OCI-LY1 (cell line): ENCODE data around the gene HEXIM2.

Source experiments
- H2AFZ ChIP-seq: fragments of 200-600 bp; sonication (generic), shearing (Covaris generic); 2 replicates; pipeline ENCODE4 v1.6.0; 2014; ENCODE audit warnings: antibody characterized with exemption, mild to moderate bottlenecking, low read length
- H3F3A ChIP-seq: fragments of 200-600 bp; sonication (generic), shearing (Covaris generic); 2 replicates; pipeline ENCODE4 v1.6.0; 2014; ENCODE audit warnings: mild to moderate bottlenecking, antibody characterized with exemption, low read length, moderate library complexity; ENCODE audit not compliant: insufficient read depth
- H3K27ac ChIP-seq: fragments of 200-600 bp; sonication (generic); 2 replicates; pipeline ENCODE4 v1.5.1; 2014; ENCODE audit warnings: low read length, mixed run types, mild to moderate bottlenecking, low read depth; ENCODE audit not compliant: poor library complexity, severe bottlenecking
- H3K27me3 ChIP-seq: fragments of 200-600 bp; sonication (generic); 2 replicates; pipeline ENCODE4 v1.6.0; 2014; ENCODE audit warnings: antibody characterized with exemption, mild to moderate bottlenecking, low read length, moderate library complexity; ENCODE audit not compliant: insufficient read depth
- H3K36me3 ChIP-seq: fragments of 200-600 bp; sonication (generic); 2 replicates; pipeline ENCODE4 v1.6.1; 2014; ENCODE audit warnings: mild to moderate bottlenecking, antibody characterized with exemption, low read length, moderate library complexity, mixed read lengths; ENCODE audit not compliant: insufficient read depth
- H3K4me1 ChIP-seq: fragments of 200-600 bp; sonication (generic); 2 replicates; pipeline ENCODE4 v1.5.1; 2014; ENCODE audit warnings: mild to moderate bottlenecking, low read length, moderate library complexity; ENCODE audit not compliant: insufficient read depth, severe bottlenecking
- H3K4me2 ChIP-seq: fragments of 200-600 bp; sonication (generic), shearing (Covaris generic); 2 replicates; pipeline ENCODE4 v1.6.1; 2014; ENCODE audit warnings: low read length
- H3K4me3 ChIP-seq: fragments of 200-600 bp; sonication (generic); 2 replicates; pipeline ENCODE4 v1.5.1; 2014; ENCODE audit warnings: low read length, low read depth, mild to moderate bottlenecking, mixed read lengths; ENCODE audit not compliant: poor library complexity, severe bottlenecking
- H3K79me2 ChIP-seq: fragments of 200-600 bp; shearing (Covaris generic); 2 replicates; pipeline ENCODE4 v1.6.1; 2016; ENCODE audit warnings: mixed run types, low read length, mixed read lengths; ENCODE audit not compliant: insufficient read depth
- H3K9ac ChIP-seq: fragments of 200-600 bp; sonication (generic), shearing (Covaris generic); 2 replicates; pipeline ENCODE4 v1.6.1; 2014; ENCODE audit warnings: mild to moderate bottlenecking, low read length, mixed read lengths
- H3K9me2 ChIP-seq: fragments of 200-600 bp; sonication (generic), shearing (Covaris generic); 2 replicates; pipeline ENCODE4 v1.6.1; 2014; ENCODE audit warnings: low read depth, mild to moderate bottlenecking, low read length, mixed read lengths
- H3K9me3 ChIP-seq: fragments of 200-600 bp; shearing (Covaris generic); 2 replicates; pipeline ENCODE4 v1.6.1; 2014; ENCODE audit warnings: low read length, mixed read lengths
- H4K20me1 ChIP-seq: fragments of 200-600 bp; sonication (generic), shearing (Covaris generic); 2 replicates; pipeline ENCODE4 v1.6.0; 2016; ENCODE audit warnings: mild to moderate bottlenecking, low read length; ENCODE audit not compliant: insufficient read depth
- EZH2 ChIP-seq: fragments of 200-600 bp; sonication (generic), shearing (Covaris generic); IDR thresholded peaks from 2 replicates; pipeline ENCODE4 v1.8.0; 2017; ENCODE audit warnings: borderline replicate concordance, mixed run types, mild to moderate bottlenecking, antibody characterized with exemption, low read length, moderate library complexity, mixed read lengths
- TF ChIP-seq, protein P1 (sequence below): fragments of 200-600 bp; sonication (generic), shearing (Covaris generic); IDR thresholded peaks from 2 replicates; pipeline ENCODE4 v1.5.1; 2017; ENCODE audit warnings: mild to moderate bottlenecking, antibody characterized with exemption, low read length, moderate library complexity, mixed read lengths

HEXIM2 gene

DNA sequence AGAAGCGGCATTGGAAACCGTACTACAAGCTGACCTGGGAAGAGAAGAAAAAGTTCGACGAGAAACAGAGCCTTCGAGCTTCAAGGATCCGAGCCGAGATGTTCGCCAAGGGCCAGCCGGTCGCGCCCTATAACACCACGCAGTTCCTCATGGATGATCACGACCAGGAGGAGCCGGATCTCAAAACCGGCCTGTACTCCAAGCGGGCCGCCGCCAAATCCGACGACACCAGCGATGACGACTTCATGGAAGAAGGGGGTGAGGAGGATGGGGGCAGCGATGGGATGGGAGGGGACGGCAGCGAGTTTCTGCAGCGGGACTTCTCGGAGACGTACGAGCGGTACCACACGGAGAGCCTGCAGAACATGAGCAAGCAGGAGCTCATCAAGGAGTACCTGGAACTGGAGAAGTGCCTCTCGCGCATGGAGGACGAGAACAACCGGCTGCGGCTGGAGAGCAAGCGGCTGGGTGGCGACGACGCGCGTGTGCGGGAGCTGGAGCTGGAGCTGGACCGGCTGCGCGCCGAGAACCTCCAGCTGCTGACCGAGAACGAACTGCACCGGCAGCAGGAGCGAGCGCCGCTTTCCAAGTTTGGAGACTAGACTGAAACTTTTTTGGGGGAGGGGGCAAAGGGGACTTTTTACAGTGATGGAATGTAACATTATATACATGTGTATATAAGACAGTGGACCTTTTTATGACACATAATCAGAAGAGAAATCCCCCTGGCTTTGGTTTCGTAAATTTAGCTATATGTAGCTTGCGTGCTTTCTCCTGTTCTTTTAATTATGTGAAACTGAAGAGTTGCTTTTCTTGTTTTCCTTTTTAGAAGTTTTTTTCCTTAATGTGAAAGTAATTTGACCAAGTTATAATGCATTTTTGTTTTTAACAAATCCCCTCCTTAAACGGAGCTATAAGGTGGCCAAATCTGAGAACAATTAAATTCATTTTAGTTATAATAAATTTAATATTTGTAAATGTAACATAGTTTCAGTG is 11.7 kb upstream of the HEXIM2 start:
- peaks cover 9% of the 10 kb centered on the region; the same call in 1 of the 2 replicates for H3F3A ChIP-seq
- peak overlapping the region; percentile 51; the same call in 1 of the 2 replicates for H3K9ac ChIP-seq
- no peaks in the 10 kb centered on the region for H3K9me2 ChIP-seq
- no peaks in the 10 kb centered on the region for H3K79me2 ChIP-seq
- H3K4me2 ChIP-seq = peak overlapping the region; percentile 82
- H3K9me3 ChIP-seq = no peaks in the 10 kb centered on the region
- no peak overlapping the region for H3K27ac ChIP-seq
- H3K36me3 ChIP-seq = no peaks in the 10 kb centered on the region
- H3K4me3 ChIP-seq = peak overlapping the region; percentile 57
- TF ChIP-seq, protein P1, sequence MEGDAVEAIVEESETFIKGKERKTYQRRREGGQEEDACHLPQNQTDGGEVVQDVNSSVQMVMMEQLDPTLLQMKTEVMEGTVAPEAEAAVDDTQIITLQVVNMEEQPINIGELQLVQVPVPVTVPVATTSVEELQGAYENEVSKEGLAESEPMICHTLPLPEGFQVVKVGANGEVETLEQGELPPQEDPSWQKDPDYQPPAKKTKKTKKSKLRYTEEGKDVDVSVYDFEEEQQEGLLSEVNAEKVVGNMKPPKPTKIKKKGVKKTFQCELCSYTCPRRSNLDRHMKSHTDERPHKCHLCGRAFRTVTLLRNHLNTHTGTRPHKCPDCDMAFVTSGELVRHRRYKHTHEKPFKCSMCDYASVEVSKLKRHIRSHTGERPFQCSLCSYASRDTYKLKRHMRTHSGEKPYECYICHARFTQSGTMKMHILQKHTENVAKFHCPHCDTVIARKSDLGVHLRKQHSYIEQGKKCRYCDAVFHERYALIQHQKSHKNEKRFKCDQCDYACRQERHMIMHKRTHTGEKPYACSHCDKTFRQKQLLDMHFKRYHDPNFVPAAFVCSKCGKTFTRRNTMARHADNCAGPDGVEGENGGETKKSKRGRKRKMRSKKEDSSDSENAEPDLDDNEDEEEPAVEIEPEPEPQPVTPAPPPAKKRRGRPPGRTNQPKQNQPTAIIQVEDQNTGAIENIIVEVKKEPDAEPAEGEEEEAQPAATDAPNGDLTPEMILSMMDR = no peak
- no peak for TF ChIP-seq EZH2
- H3K27me3 ChIP-seq = no peaks in the 10 kb centered on the region
- H3K4me1 ChIP-seq = peaks cover 40% of the 10 kb centered on the region
- no peak overlapping the region for H2AFZ ChIP-seq
- H4K20me1 ChIP-seq = no peaks in the 10 kb centered on the region

DNA sequence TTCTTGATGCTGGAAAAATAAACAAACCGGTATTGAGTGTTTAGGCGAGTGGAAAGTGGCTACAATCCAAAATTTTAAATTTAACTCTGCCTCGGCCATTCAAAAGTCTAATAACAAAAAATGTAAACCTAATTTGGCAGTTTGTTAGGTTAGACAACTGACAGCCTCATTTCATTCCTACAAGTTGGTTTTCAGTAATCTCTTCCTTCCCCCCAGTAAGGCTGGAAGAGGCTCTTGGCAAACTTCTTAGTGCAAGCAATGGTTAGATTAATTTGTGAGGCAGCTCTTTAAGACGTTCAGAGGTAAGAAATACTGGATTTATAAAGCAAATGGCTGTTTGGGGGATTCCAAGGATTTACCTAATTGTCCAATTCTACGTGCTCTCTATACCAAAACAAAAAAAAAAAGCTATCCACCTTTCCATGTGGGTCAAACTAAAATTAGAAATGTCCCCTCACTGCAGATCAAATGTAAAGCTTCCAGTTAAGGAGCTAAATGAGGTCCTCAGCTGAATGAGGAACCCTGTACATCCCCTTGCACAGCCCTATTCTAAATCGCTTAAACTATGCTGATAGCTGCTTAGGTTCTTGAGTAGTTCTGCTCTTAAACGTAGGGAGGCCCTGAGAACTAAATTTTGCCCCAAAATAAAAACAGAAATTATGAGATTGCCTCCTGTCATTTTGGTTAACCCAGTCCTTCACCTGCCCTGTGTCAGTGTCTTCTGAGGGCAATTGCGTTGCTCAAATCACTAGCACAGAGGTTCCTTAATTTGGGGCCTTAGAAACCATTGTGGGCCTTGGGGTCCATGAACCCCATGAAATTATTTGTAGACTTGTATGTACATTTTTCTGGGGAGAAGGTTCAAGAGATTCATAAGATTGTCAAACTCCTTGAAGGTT is 10.5 kb upstream of the HEXIM2 start:
- no peaks in the 10 kb centered on the region for H3K79me2 ChIP-seq
- H3K27me3 ChIP-seq = no peaks in the 10 kb centered on the region
- no peak overlapping the region for H3K9ac ChIP-seq
- no peaks in the 10 kb centered on the region for H3K9me2 ChIP-seq
- H4K20me1 ChIP-seq = no peaks in the 10 kb centered on the region
- TF ChIP-seq, protein P1 = no peak
- TF ChIP-seq EZH2 = no peak
- no peaks in the 10 kb centered on the region for H3K36me3 ChIP-seq
- H3K4me1 ChIP-seq = peaks cover 40% of the 10 kb centered on the region
- no peak overlapping the region for H3K27ac ChIP-seq
- no peaks in the 10 kb centered on the region for H3K9me3 ChIP-seq
- H3K4me2 ChIP-seq = peak overlapping the region; percentile 82; the same call in 1 of the 2 replicates
- H3F3A ChIP-seq = peaks cover 9% of the 10 kb centered on the region; the same call in 1 of the 2 replicates
- H3K4me3 ChIP-seq = peak overlapping the region; percentile 57
- H2AFZ ChIP-seq = no peak overlapping the region

DNA sequence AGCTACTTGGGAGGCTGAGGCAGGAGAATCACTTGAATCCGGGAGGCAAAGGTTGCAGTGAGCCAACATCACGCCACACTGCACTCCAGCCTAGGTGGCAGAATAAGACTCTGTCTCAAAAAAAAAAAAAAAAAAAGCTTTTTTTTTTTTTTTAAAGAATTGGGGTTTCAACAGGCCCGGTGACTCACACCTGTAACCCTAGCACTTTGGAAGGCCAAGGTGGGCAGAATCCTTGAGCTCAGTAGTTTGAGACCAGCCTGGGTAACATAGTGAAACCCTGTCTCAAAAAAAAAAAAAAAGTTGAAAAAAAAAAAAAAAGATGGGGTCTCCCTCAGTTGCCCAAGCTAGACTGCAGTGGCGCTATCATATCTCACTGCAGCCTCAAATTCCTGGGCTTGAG is 6.6 kb upstream of the HEXIM2 start:
- no peaks in the 10 kb centered on the region for H3K9me3 ChIP-seq
- H4K20me1 ChIP-seq = no peaks in the 10 kb centered on the region
- H3K4me2 ChIP-seq = no peak overlapping the region
- H3K27ac ChIP-seq = no peak overlapping the region
- no peaks in the 10 kb centered on the region for H3K9me2 ChIP-seq
- TF ChIP-seq, protein P1 = no peak
- TF ChIP-seq EZH2 = no peak
- no peak overlapping the region for H3K9ac ChIP-seq
- peaks cover 24% of the 10 kb centered on the region for H3K4me1 ChIP-seq
- H3K4me3 ChIP-seq = no peak overlapping the region
- H3K36me3 ChIP-seq = peaks cover 8% of the 10 kb centered on the region
- H3K79me2 ChIP-seq = peaks cover under 1% of the 10 kb centered on the region; the same call in 1 of the 2 replicates
- peaks cover 9% of the 10 kb centered on the region; the same call in 1 of the 2 replicates for H3F3A ChIP-seq
- H2AFZ ChIP-seq = no peak overlapping the region
- H3K27me3 ChIP-seq = no peaks in the 10 kb centered on the region
